Stimulated activated CD8-positive, alpha-beta memory T cell treated with anti-CD3 and anti-CD28 coated beads, Interleukin-2, amount 100 ng/mL, for 1 hour (primary cell): ENCODE results near the gene SLC12A4.
"Not testable (repeated sequence)": the region's sequence is repeated elsewhere in the genome, so short reads cannot be mapped to it uniquely, and the experiment has no call there.

Experiments
- DNase-seq, 2 donors: peaks; one replicate each; pipeline ENCODE4 v3.0.0-alpha.2; 2020; ENCODE audit warnings: low read depth in 2 of 2

The SLC12A4 gene

DNA sequence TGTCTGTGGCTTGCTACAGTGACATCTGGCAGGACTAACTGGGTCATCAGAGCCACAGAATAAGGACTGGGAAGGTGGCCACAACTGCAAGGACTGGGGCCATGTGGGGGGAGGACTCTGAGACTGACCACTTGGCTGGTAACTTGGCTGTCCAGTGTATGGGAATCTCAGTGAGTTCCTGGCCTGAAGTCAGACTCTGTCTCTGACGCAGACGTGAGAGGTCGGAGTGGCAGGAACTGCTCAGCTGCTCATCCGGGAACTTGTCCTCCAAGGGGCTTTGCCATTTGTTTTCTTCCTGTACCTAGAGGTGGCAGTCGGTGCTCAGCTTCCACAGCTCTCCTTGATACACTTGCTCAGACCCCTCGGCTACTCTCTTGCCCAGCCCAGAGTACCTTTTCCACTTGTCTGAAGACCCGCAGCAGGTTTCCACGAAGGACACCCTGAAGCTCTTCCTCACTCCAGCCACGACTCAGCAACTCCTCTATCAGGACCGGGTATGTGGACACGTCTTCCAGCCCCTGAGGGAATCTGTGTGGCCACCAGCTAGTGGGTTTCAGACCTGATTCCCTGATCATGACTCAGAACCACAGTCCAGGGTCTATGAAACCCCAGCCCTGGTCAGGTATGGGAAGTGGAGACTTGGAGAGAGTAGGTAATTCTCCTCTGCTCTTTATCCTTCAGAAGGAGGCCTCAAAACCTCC lies 19.2 kb upstream of the SLC12A4 start:
- DNase-seq, result no peak

GRCh38 chr16:67986949-67987348 lies 18.5 kb upstream of the SLC12A4 start:
- DNase-seq, result no peak

DNA sequence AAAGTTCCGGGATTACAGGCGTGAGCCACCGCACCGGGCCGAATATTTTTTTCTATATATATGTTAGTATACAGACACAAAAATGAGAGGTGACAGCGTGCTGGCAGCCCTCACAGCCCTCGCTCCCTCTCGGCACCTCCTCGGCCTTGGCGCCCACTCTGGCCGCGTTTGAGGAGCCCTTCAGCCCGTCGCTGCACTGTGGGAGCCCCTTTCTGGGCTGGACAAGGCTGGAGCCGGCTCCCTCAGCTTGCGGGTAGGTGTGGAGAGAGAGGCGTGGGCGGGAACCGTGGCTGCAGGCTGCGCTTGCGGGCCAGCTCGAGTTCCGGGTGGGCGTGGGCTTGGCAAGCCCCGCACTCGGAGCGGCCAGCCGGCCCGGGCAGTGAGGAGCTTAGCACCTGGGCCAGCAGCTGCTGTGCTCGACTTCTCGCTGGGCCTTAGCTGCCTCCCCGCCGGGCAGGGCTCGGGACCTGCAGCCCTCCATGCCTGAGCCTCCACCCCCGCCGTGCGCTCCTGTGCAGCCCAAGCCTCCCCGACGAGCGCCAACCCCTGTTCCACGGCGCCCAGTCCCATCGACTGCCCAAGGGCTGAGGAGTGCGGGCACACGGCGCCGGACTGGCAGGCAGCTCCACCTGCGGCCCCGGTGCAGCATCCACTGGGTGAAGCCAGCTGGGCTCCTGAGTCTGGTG lies 13.7 kb upstream of the SLC12A4 start:
- DNase-seq, result no peak

- no peak for DNase-seq
These were observed 11.7 kb upstream of the SLC12A4 start, which contains the start of gene DPEP3 for GRCh38 chr16:67979955-67980678. DPEP3 (minus strand) TSS chr16:67980499; CDS start chr16:67980380, 119 bp downstream.

GRCh38 chr16:67977469-67978227 lies 9.2 kb upstream of the SLC12A4 start:
- DNase-seq, result no peak

DNA sequence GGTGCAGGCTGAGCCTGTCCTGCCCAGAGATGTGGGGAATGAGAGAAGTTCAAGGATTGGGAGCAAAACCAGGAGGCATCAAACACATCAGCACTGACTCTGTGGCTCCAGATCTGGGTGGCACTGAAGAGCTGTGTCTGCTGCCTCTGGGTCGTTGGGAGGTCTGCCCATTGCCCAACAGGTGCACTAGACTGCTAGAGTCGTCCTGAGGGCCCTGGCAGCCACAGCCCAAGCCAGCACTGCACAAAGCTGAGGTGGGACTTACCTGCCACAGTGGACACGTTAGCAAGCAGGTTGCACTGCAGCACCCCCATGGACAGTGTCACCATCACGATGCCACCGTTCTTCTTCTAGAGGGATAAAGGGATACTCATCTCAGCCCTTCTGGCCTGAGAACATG lies 8.6 kb upstream of the SLC12A4 start:
- no peak for DNase-seq

GRCh38 chr16:67976205-67976604 lies 7.8 kb upstream of the SLC12A4 start:
- DNase-seq, result no peak

GRCh38 chr16:67975321-67976105 lies 7.1 kb upstream of the SLC12A4 start:
- DNase-seq, result no peak

- DNase-seq, result not testable (repeated sequence)
These were observed 3.8 kb upstream of the SLC12A4 start for GRCh38 chr16:67972285-67972684.

DNA sequence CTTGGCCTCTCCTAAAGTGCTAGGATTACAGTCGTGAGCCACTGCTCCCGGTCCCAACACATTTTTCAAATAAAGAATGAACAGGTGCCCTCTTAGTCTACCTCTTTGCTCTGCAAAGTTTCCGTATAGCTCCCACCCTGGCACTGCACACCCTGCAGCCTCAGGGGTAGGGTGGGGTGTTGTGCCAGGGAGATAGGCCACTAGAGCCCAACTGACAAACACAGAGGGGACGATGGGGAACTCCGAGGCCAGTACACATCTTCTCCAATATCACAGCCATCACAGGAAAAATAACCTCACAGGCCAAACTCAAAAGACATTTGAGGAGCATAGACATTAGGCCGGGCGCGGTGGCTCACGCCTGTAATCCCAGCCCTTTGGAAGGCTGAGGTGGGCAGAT lies 2.7 kb upstream of the SLC12A4 start:
- DNase-seq, result no peak

- DNase-seq, result no peak
These were observed 1.0 kb upstream of the SLC12A4 start for GRCh38 chr16:67969254-67970039.

DNA sequence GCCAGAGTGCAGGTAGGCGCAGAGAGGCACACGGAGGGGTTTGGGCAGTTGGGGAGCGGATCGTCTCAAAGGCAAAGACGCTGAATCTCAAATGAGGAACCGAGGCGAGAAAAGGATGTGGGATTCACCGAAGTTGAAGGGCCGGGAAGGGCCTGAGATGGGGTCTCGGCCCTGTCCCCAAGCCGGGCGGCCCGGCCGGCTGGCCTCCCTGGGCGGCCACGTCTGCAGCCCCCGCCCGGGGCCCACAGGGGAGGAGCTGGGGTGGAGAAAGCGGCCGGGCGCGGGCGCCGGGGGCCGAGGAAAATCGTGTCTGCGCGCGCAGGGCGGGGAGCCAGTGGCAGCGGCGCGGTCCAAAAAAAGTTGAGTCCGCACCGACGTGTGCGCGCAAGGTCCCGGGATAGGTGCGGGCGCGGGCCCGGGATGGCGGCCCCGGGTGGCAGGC lies 458 bp downstream of the SLC12A4 start:
- no peak for DNase-seq

DNA sequence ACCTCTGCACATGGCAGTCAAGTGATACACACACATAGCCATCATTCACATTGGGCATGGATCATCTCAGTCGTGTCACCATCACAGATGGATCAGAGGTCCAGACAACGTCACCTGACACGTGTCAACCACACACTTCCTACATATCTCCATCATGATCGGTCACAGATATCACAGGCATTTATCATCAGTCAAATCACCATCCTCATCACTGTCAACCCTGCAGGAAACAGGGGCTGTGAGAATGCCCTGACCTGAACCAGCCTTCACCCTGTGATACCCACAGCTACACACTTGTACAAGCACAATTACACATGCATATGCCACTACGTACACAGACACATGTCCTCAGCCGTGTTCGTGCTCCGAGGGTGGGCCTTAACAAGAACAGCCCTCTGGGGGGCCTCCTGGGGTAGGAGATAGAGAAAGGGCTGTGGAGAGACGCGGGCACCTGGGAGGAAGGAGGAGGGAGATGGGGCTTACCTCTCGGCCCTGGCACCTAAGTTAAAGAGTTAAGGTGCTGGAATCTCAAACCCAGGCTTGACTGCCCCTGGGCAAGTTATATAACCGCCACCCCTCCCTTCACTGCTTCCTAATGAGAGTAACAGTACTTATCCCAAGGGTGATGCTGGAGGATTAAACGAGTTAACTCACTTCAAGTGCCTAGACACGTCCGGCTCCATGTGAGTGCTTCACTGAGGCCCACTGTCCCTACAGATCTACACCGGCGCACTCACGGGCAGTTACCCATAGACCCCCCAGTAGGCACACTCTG lies 1.1 kb downstream of the SLC12A4 start:
- DNase-seq, result no peak

DNA sequence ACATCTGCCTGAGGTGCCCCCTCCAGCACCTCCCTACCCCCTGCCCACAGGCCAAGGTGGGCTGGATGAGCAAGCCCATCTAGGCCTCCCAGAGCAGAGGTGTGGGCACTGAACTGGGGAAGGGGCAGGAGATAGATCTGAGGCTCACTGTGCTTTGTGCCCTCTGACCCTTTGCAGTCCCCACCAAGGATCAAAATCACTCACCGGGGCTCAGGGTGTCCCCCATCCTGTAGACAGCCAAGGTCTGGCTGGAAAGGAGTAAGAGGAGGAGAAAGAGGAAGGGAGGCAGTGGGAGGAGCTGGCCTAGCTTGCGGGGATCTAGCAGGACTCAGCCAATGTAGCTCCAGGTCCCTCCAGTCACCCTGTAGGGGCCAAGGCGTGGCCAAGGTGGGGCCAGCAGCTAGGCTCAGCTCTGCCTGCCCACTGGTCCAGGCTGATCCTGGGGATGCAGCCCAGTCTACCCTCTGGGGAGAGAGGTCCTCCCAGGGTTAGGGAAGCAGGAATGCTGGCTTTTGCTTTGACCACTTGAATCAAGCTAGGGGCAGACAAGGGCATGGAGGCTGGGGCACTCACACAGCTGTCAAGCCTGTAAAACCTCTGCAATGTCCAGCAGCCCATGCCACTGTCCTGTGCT lies 1.8 kb downstream of the SLC12A4 start:
- DNase-seq, result no peak

GRCh38 chr16:67965668-67966548 lies 2.5 kb downstream of the SLC12A4 start:
- no peak for DNase-seq

DNA sequence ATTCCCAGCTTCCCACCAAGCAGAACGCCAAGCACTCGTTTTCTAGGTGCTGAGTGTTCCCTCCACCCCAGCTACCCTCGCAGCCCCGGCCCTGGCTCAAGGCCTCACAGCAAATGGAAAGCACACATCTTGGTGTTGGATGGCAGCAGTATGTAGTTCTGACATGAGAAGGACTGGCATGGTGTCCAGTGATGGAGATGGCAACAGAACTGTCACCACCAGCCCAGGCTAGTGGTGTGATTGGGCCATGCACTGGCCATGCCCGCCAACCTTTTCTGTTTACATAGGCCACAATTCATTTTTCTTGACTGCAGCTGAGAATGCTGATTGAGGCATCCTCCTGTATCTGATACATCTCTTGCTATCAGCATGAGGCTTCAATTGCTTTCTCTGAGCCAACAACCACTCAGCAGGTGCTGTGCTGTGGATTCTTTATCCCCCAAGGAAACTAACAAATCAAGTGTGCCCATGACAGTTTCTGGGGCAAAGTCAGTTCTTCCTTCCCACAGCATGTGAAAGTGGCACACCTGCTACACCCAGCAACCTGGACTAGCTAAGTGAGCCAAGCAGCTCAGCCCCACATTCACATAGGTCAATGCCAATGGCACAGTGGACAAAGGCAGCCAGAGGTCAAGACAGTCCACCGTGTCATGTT lies 3.8 kb downstream of the SLC12A4 start:
- DNase-seq, result no peak

DNA sequence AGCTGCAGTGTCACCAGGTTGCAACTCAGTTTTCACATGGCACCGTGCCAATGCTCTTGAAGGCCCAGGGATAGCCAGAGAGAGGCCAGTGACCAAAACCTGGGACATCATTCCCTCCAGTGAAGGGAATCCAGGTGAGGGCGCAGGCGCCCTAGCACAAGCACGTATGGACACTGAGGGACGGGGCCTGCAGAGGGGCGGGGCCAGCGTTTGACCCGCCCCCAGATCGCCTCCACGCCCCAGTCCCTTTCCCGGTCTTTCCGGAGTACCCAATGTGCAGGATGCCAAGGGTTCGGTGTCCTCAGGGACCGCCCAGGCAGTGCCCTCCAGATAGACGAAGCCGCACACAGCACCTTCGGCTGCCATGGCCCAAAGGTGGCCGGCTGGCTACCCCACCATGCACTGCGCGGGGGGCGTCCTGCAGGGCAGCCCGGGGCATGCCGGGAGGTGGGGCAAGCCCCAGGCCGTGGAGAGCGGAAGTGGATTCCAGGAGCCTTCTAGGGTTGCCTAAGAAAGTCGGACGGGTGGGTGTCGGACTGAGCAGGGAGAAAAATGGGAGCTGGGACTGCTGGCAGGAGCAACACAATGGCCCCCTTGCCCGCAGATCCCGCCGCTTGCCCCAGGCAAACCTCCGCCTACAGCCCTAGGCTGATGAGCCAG lies 4.6 kb downstream of the SLC12A4 start:
- DNase-seq, result no peak
